Omental fat pad (tissue), 4 donors: ENCODE measurements around the gene SH2D1B. TPM values are rescaled to one million over a fixed set of nuclear protein-coding genes. Genes with fewer than 3 reads are reported as not detected.

ENCODE experiments used
- ATAC-seq: fragments of 150-250 bp; one replicate; pipeline ENCODE4 v1.9.1; 2016; ENCODE audit warnings: mild to moderate bottlenecking, moderate library complexity; ENCODE audit not compliant: low FRiP score
- DNase-seq: peaks from one replicate; pipeline ENCODE4 v3.0.0-alpha.2; 2019; ENCODE audit warnings: low spot score
- total RNA-seq, 4 donors: library from RNA; depleted of rRNA; stranded (reverse); fragments of >200 nt; gene quantifications; one replicate each; pipeline ENCODE4 v1.1.0, GENCODE V29; 2016
- TF ChIP-seq, protein P1 (sequence below), 3 donors: fragments of 450-650 bp; IDR thresholded peaks; one replicate each; pipeline ENCODE4 v1.5.1; 2016 to 2017; ENCODE audit warnings: antibody characterized with exemption in 3 of 3, mild to moderate bottlenecking in 3 of 3, moderate library complexity in 2 of 3

The SH2D1B gene
- total RNA-seq, 4 donors from 2014 or later, result 0.12 to 0.47 (median 0.25) TPM

DNA sequence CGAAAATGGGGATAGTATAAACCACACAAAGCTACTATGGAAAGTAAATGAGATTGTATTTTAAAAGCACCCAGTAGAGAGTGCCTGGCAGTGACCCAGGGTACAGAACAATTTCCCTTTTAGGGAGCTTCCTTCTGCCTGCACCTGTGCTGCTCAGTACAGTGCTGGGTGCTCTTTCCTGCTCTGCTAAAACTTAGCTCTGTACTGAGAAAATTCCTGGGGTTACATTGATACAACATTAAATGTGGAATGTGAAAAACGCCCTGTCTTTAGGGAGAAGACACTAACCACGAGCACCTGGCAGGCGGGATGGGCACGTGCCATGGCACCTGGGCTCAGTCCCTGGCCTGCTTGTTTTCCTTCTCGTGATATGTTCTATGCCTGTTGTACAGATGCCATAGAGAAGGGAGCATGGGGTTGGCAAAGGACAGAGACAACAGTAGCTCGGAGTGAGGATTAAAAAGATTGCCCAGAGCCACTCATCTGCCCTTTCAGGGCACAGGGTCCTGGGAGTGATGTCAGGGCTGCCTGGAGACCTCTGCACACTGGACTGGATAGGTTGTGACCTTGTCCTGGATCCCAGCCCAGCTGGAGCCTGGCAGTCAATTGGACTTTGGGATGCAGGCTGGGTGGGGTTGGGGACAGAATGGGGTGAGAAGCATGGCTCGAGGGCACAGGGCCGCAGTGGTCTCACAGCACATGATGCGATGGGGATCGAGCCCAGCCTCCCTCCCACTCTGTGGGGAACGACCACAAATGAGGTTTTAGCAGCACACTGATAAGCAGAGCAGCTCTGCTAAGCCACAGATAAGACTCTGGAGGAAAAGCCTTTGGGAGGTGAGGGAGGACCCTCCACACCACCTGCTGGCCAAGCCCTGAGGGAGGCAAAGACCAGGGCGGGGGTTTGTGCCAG, 39.5 kb downstream of the SH2D1B start:
- no peak for ATAC-seq

DNA sequence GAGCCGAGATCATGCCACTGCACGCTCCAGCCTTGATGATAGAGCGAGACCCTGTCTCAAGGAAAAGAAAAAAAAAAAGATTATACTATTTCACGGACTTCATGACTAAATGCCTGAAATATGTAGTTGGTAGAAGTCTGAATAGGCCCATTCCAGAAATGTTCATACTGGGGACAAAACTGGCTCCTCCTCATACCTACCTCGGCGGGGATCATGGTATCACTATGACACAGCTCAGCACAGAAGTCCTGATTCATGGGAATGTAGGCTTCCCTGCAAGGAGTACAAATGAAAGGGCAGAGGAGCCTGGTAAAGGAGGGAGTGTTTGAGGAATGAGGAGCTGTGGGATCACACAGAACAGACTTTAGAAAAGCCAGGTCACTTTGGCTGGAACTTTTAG, 40.3 kb downstream of the SH2D1B start:
- ATAC-seq (no peak), DNase-seq (no peak)
- TF ChIP-seq, protein P1, sequence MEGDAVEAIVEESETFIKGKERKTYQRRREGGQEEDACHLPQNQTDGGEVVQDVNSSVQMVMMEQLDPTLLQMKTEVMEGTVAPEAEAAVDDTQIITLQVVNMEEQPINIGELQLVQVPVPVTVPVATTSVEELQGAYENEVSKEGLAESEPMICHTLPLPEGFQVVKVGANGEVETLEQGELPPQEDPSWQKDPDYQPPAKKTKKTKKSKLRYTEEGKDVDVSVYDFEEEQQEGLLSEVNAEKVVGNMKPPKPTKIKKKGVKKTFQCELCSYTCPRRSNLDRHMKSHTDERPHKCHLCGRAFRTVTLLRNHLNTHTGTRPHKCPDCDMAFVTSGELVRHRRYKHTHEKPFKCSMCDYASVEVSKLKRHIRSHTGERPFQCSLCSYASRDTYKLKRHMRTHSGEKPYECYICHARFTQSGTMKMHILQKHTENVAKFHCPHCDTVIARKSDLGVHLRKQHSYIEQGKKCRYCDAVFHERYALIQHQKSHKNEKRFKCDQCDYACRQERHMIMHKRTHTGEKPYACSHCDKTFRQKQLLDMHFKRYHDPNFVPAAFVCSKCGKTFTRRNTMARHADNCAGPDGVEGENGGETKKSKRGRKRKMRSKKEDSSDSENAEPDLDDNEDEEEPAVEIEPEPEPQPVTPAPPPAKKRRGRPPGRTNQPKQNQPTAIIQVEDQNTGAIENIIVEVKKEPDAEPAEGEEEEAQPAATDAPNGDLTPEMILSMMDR (IDR thresholded peaks at IDR 0.05), result no peak

More for the DNA sequence above, 39.5 kb downstream of the SH2D1B start:
- no peak for DNase-seq
- TF ChIP-seq, protein P1 (IDR thresholded peaks at IDR 0.05), result no peak

DNA sequence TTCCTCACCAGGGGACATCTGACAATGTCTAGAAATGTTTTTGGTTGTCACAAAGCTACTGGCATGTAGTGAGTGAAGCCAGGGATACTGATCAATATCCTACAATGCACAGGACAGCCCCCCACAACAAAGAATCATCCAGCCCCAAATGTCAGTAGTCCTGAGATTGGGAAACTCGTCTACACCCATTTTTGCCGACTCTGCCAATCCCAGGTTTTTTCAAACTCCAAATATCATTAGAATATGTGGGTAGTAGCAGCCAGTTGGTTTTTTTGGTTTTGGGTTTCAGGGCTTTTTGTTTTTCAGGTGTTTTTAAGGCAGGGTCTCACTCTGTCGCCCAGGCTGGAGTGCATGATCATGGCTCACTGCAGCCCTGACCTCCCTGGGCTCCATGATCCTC, 41.2 kb downstream of the SH2D1B start:
- DNase-seq (no peak), ATAC-seq (no peak)
- TF ChIP-seq, protein P1 (IDR thresholded peaks at IDR 0.05), result no peak

DNA sequence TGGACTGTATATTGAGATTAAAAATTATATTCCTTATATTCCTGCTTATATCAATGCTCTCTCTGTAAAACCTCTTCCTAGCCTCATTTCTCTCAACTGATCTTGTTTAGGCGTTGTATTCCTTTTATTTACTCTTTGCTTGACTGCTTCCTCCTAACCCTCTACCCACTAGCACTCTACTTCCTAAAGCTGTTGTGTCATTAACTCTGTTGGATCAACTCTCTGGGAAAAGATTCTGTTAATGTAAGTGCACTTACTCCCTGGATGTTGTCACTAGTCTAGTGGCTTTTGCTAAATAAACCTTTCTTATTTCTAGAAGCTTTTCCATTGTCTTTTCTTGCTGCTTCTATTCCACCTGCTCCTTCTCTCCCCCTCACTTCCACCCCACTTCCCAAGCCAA, 41.8 kb downstream of the SH2D1B start:
- DNase-seq (no peak), ATAC-seq (no peak)
- TF ChIP-seq, protein P1 (IDR thresholded peaks at IDR 0.05), result no peak

DNA sequence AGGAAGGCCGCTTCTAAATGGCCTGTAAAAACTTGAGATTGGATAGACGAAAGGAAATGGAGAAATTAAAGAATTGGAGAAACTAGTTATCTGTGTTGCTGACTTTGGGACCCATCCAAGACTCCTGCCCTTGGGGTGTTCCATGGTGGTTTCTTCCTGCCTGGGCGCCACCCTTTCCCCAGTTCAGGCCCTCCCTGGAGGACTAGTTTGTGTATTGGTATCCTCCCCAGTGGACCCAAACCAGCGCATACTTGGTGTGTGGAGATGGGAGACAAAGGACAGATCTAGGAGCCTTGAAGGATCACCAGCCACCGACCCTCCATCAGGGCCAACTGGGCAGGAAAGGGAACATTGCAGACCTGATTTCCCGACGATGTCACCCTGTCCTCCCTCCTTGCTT, 42.4 kb downstream of the SH2D1B start:
- ATAC-seq, result no peak
- TF ChIP-seq, protein P1 (IDR thresholded peaks at IDR 0.05), result no peak
- no peak for DNase-seq

DNA sequence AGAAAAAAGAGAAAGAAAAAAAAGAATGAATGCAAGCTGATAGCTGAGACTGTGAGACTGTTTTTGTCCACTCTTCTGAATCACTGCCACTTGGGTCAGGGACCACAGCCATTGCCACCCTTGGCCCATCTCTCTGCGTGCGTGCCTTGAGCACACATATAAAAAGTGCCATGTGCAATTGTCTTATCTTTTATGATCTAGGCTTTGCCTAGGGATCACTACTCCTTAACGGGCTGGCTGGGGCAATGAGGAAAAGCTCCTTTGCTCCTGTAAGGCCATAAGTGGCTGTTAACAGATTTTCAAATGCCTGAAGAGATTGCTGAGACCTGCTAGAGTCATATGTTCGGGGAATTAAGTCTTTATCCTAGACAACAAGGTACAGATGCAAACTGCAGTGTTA, 43.5 kb downstream of the SH2D1B start:
- DNase-seq (no peak), ATAC-seq (no peak)
- TF ChIP-seq, protein P1 (IDR thresholded peaks at IDR 0.05), result no peak

DNA sequence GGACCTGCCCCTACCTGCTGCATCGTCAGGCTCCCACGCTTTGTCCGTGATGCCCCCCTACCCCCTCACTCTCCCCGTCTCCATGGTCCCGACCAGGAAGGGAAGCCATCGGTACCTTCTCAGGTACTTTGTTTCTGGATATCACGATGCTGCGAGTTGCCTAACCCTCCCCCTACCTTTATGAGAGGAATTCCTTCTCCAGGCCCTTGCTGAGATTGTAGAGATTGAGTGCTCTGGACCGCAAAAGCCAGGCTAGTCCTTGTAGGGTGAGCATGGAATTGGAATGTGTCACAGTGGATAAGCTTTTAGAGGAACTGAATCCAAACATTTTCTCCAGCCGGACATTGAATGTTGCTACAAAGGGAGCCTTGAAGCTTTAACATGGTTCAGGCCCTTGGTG, 44.2 kb downstream of the SH2D1B start:
- TF ChIP-seq, protein P1 (IDR thresholded peaks at IDR 0.05), result no peak
- DNase-seq (no peak), ATAC-seq (no peak)
